HepG2 (cell line): ENCODE data around the gene PLBD2. TPM values are rescaled to one million over a fixed set of nuclear protein-coding genes. Genes with fewer than 3 reads are reported as not detected.

ENCODE experiments used
- ATAC-seq: fragments of 200-7000 bp; cut with Tn5 transposase; 3 replicates; pipeline ENCODE4 v1.9.1; 2020; ENCODE audit warnings: mild to moderate bottlenecking, moderate library complexity
- BruUV-seq: library from RNA; stranded (reverse); fragments of 400-500 nt; replicated peaks from 2 replicates; lab custom pipeline; 2021; lab: Mats Ljungman, UMichigan
- CTCF ChIA-PET: fragments of 300-600 bp; formaldehyde crosslinking; extraction: SDS; loops from one replicate; lab custom pipeline; 2021; ENCODE audit warnings: low total read pairs, inconsistent platforms, low intra/inter-chr PET ratio; lab: Yijun Ruan, JAX
- POLR2A ChIA-PET: fragments of 350-600 bp; sonication (Branson Sonifier 250); formaldehyde crosslinking; loops from one replicate; lab custom pipeline; 2020; ENCODE audit warnings: antibody characterized with exemption, inconsistent platforms; lab: Yijun Ruan, JAX
- DNase-seq: peaks from one replicate; pipeline ENCODE4 v3.0.0-alpha.2; 2015; ENCODE audit warnings: low spot score
- FAIRE-seq: peaks from 3 replicates; lab custom pipeline; 2011; peaks lifted over from hg19 to GRCh38; lab: Jason Lieb, UNC
- H2AFZ ChIP-seq: one replicate; pipeline ENCODE4 v1.6.1; 2011; ENCODE audit warnings: low read length, inconsistent platforms
- H3K27ac ChIP-seq: fragments of 300-600 bp; 3 replicates; pipeline ENCODE4 v1.8.0; 2011; ENCODE audit warnings: mixed run types, mild to moderate bottlenecking, mixed read lengths, low read length, inconsistent platforms; ENCODE audit not compliant: insufficient read depth; ENCODE audit errors: extremely low read length
- H3K27me3 ChIP-seq, 2 experiments: fragments of 200-600 bp in 1 of 2; 2 replicates in 1 of 2; 3 replicates in 1 of 2; pipeline versions ENCODE4 v1.6.0 to v1.8.0; 2011; ENCODE audit warnings: low read length in 2 of 2, mild to moderate bottlenecking in 2 of 2, moderate library complexity in 2 of 2, inconsistent platforms in 1 of 2; ENCODE audit not compliant: insufficient read depth in 2 of 2, control insufficient read depth in 1 of 2
- H3K36me3 ChIP-seq, 2 experiments: fragments of 200-600 bp in 1 of 2; replicated peaks in 1 of 2; 2 replicates in 1 of 2; 3 replicates in 1 of 2; pipeline versions ENCODE4 v1.5.1 to v1.8.0; 2011; ENCODE audit warnings: low read length in 2 of 2, inconsistent platforms in 1 of 2; ENCODE audit not compliant: insufficient read depth in 2 of 2, control insufficient read depth in 1 of 2
- H3K4me1 ChIP-seq: 2 replicates; pipeline ENCODE4 v1.5.1; 2012; ENCODE audit warnings: low read length, inconsistent platforms; ENCODE audit not compliant: insufficient read depth
- H3K4me2 ChIP-seq: 2 replicates; pipeline ENCODE4 v1.6.0; 2011; ENCODE audit warnings: low read depth, low read length, inconsistent platforms
- H3K4me3 ChIP-seq, 3 experiments: fragments of 200-600 bp in 1 of 3; sonication (generic), shearing (Covaris generic) in 1 of 3; replicated peaks in 1 of 3; 2 replicates each; pipeline ENCODE4 v1.5.1; 2011 to 2016; ENCODE audit warnings: low read length in 3 of 3, inconsistent platforms in 2 of 3, low read depth in 2 of 3, mild to moderate bottlenecking in 2 of 3, control low read depth in 1 of 3, mixed read lengths in 1 of 3; ENCODE audit not compliant: insufficient read depth in 1 of 3
- H3K79me2 ChIP-seq: one replicate; pipeline ENCODE4 v1.6.1; 2011; ENCODE audit warnings: low read length, inconsistent platforms; ENCODE audit not compliant: insufficient read depth
- H3K9ac ChIP-seq: 2 replicates; pipeline ENCODE4 v1.6.0; 2011; ENCODE audit warnings: mild to moderate bottlenecking, low read depth, low read length, inconsistent platforms; ENCODE audit not compliant: insufficient read depth
- H3K9me3 ChIP-seq: 2 replicates; pipeline ENCODE4 v1.5.1; 2012; ENCODE audit warnings: mild to moderate bottlenecking, low read length
- H4K20me1 ChIP-seq: 2 replicates; pipeline ENCODE4 v1.6.0; 2011; ENCODE audit warnings: inconsistent platforms, mild to moderate bottlenecking, low read length, moderate library complexity; ENCODE audit not compliant: insufficient read depth
- ARHGAP35 ChIP-seq: sonication (generic); formaldehyde crosslinking; IDR thresholded peaks from 2 replicates; pipeline ENCODE4 v1.9.0; 2022; ENCODE audit warnings: mild to moderate bottlenecking, inconsistent platforms, moderate library complexity, missing genetic modification reagents, borderline replicate concordance
- ATRX ChIP-seq: sonication (generic); formaldehyde crosslinking; IDR thresholded peaks from 2 replicates; pipeline ENCODE4 v1.4.0; 2020; ENCODE audit warnings: missing genetic modification reagents, borderline replicate concordance
- BCL3 ChIP-seq: sonication (generic); formaldehyde crosslinking; IDR thresholded peaks from 2 replicates; pipeline ENCODE4 v1.5.1; 2020; ENCODE audit warnings: mild to moderate bottlenecking, missing genetic modification reagents, moderate library complexity
- DNMT3B ChIP-seq: conservative IDR thresholded peaks from 2 replicates; pipeline ENCODE4 v1.6.1; 2016; ENCODE audit warnings: missing biosample characterization, control low read depth
- ELK4 ChIP-seq: sonication (generic); formaldehyde crosslinking; IDR thresholded peaks from 2 replicates; pipeline ENCODE4 v1.9.0; 2021; ENCODE audit warnings: missing genetic modification reagents, borderline replicate concordance
- MAF1 ChIP-seq: sonication (generic); formaldehyde crosslinking; IDR thresholded peaks from 2 replicates; pipeline ENCODE4 v1.5.0; 2020; ENCODE audit warnings: missing genetic modification reagents, borderline replicate concordance
- MAX ChIP-seq: IDR thresholded peaks from 2 replicates; pipeline ENCODE4 v1.6.1; 2012; ENCODE audit warnings: inconsistent platforms
- RARA ChIP-seq: IDR thresholded peaks from 2 replicates; pipeline ENCODE4 v1.6.1; 2016; ENCODE audit warnings: missing genetic modification reagents, missing compliant biosample characterization
- RNF2 ChIP-seq: fragments of 450-650 bp; conservative IDR thresholded peaks from 2 replicates; pipeline ENCODE4 v1.6.1; 2016; ENCODE audit warnings: low read depth
- RORA ChIP-seq: sonication (generic); formaldehyde crosslinking; IDR thresholded peaks from 2 replicates; pipeline ENCODE4 v1.5.0; 2020; ENCODE audit warnings: mild to moderate bottlenecking, missing genetic modification reagents, moderate library complexity
- SRSF9 ChIP-seq: fragments of 200-400 bp; formaldehyde crosslinking; IDR thresholded peaks from 2 replicates; pipeline ENCODE4 v1.6.1; 2018; ENCODE audit warnings: borderline replicate concordance, mild to moderate bottlenecking, low read depth, low read length; ENCODE audit not compliant: insufficient read depth, poor library complexity, severe bottlenecking
- TRAFD1 ChIP-seq: sonication (generic); formaldehyde crosslinking; IDR thresholded peaks from 2 replicates; pipeline ENCODE4 v1.5.1; 2020; ENCODE audit warnings: missing genetic modification reagents, mild to moderate bottlenecking, borderline replicate concordance
- ZFP1 ChIP-seq: IDR thresholded peaks from 2 replicates; pipeline ENCODE4 v1.6.1; 2016
- ZMYM4 ChIP-seq: sonication (generic); formaldehyde crosslinking; IDR thresholded peaks from 2 replicates; pipeline ENCODE4 v1.8.1; 2023; ENCODE audit warnings: mild to moderate bottlenecking, missing genetic modification reagents
- ZNF790 ChIP-seq: sonication (generic); formaldehyde crosslinking; IDR thresholded peaks from 2 replicates; pipeline ENCODE4 v1.8.0; 2022; ENCODE audit warnings: missing genetic modification reagents, mild to moderate bottlenecking, borderline replicate concordance
- ZNF879 ChIP-seq: sonication (generic); formaldehyde crosslinking; IDR thresholded peaks from 2 replicates; pipeline ENCODE4 v1.8.1; 2023; ENCODE audit warnings: missing genetic modification reagents
- WGBS: methylation state at CpG from one replicate; pipeline ENCODE4 v1.1.6; 2017; ENCODE audit warnings: low lambda C conversion rate; 5-methylcytosine and 5-hydroxymethylcytosine counted together
- in situ Hi-C: cut with HindIII; loops from 2 replicates; pipeline ENCODE4 v1.10.0; 2017; ENCODE audit warnings: low pct_unique_long_range_greater_than_20kb; ENCODE audit not compliant: extremely low pct_ligation_motif_present
- intact Hi-C: fragments of 100-400 bp; cut with micrococcal nuclease; formaldehyde crosslinking; loops from one replicate; pipeline ENCODE4 v1.10.0; 2022; ENCODE audit not compliant: unreplicated experiment
- polyA plus RNA-seq, 8 experiments: library from polyadenylated mRNA; depleted of rRNA in 3 of 8; stranded (reverse) in 7 of 8; unstranded in 1 of 8; fragments of >200 nt; fragmentation: Illumina TruSeq in 4 of 8; extraction: Trizol in 4 of 8; gene quantifications; 2 replicates each; pipeline versions ENCODE4 v1.2.1 to v1.2.3, GENCODE V29; 2011 to 2016; ENCODE audit warnings: low read depth in 4 of 8, missing spikeins in 1 of 8, mixed read lengths in 1 of 8; ENCODE audit not compliant: insufficient read depth in 1 of 8
- total RNA-seq, 5 experiments: library from RNA; depleted of rRNA; stranded (reverse); fragments of >200 nt; fragmentation: Illumina TruSeq; extraction: Trizol; gene quantifications; 2 replicates each; pipeline ENCODE4 v1.2.3, GENCODE V29; 2016; ENCODE audit warnings: low read depth in 1 of 5

The PLBD2 gene
- total and polyA plus RNA-seq, 2 of the 13 experiments (the other 11 are each of a cell fraction or from before 2014, with no cell fraction given), result 6.7 to 8.5 TPM

GRCh38 chr12:113403435-113404415 is 45.3 kb downstream of the PLBD2 start, which contains the start of gene SDS (continued):
- TF ChIP-seq TRAFD1 (CRISPR knock-in tag), result no peak
- TF ChIP-seq, all 625 proteins: peak for 0

GRCh38 chr12:113405694-113406093 is 47.3 kb downstream of the PLBD2 start:
- intact Hi-C loops (no loop called here), in situ Hi-C loops (no loop called here)
- FAIRE-seq (no peak), DNase-seq (no peak), ATAC-seq (no peak)
- H3K4me2 ChIP-seq, result no peak overlapping the region
- H3K79me2 ChIP-seq, result no peaks in the 10 kb centered on the region
- H3K27me3 ChIP-seq, result peaks cover 1 to 5% of the 10 kb centered on the region in 2 experiments; a peak in 3 of 5 replicates
- H4K20me1 ChIP-seq, result no peaks in the 10 kb centered on the region
- 42% methylated on average over 3 of the region's 3 CpGs for WGBS
- no peaks in the 10 kb centered on the region for H3K9me3 ChIP-seq
- no peak overlapping the region for H3K4me3 ChIP-seq
- ChIA-PET CTCF (no interaction called here), POLR2A (no interaction called here)
- H3K9ac ChIP-seq, result no peak overlapping the region
- no TSS peak for BruUV-seq
- TF ChIP-seq RORA (CRISPR knock-in tag) (no peak), MAF1 (CRISPR knock-in tag) (no peak), ATRX (CRISPR knock-in tag) (no peak), ELK4 (CRISPR knock-in tag) (no peak), BCL3 (CRISPR knock-in tag) (no peak), MAX (no peak), ARHGAP35 (no peak), DNMT3B (CRISPR knock-in tag) (no peak), ZNF879 (CRISPR knock-in tag) (no peak), SRSF9 (no peak), ZMYM4 (CRISPR knock-in tag) (no peak), ZFP1 (no peak), RNF2 (no peak), RARA (CRISPR knock-in tag) (no peak), ZNF790 (CRISPR knock-in tag) (no peak)
- no peak overlapping the region for H2AFZ ChIP-seq
- peaks cover 8% of the 10 kb centered on the region; the same call in 1 of the 2 replicates for H3K4me1 ChIP-seq
- H3K27ac ChIP-seq, result no peak overlapping the region
- H3K36me3 ChIP-seq, result no peaks in the 10 kb centered on the region
